ENCODE results near the gene ANK2. TPM values are rescaled to one million over a fixed set of nuclear protein-coding genes. Genes with fewer than 3 reads are reported as not detected.
"Not testable (repeated sequence)": the region's sequence is repeated elsewhere in the genome, so short reads cannot be mapped to it uniquely, and the experiment has no call there.

Gene ANK2
- total RNA-seq, 4 donors from 2014 or later: 13.7 to 47.4 (median 30.5) TPM

- Histone ChIP-seq H3K27ac (no peak overlapping the region), H3K4me3 (no peak overlapping the region), H3K9me3 (no peaks in the 10 kb centered on the region), H3K4me1 (no peaks in the 10 kb centered on the region), H3K36me3 (no peaks in the 10 kb centered on the region), H3K27me3 (no peaks in the 10 kb centered on the region)
- 51 to 61% methylated on average over 2 of the region's 2 CpGs for WGBS, 2 donors (ENCODE audit: low coverage in 1 of 2)
- in situ Hi-C loops (cut with MboI; ENCODE audit: low pct_ligation_motif_present in 1 of 4, low pct_unique_long_range_greater_than_20kb in 1 of 4, low sequenced_read_pairs in 3 of 4) (no loop called here), intact Hi-C loops (cut with DNase I; ENCODE audit: low total_unique reads) (no loop called here)
- no peak for DNase-seq
- TF ChIP-seq POLR2A (IDR thresholded peaks at IDR 0.05): no peak
- no peak for TF ChIP-seq EP300 (IDR thresholded peaks at IDR 0.05; ENCODE audit: low read depth)
- TF ChIP-seq CTCF (IDR thresholded peaks at IDR 0.05): no peak
- no peak for TF ChIP-seq POLR2AphosphoS5 (IDR thresholded peaks at IDR 0.05)
Measured at GRCh38 chr4:113179996-113180395, 130.5 kb downstream of the ANK2 start.

- intact Hi-C loops (cut with DNase I; ENCODE audit: low total_unique reads): no loop called here
- no peaks in the 10 kb centered on the region for H3K36me3 ChIP-seq
- no peak for DNase-seq
- H3K9me3 ChIP-seq: no peaks in the 10 kb centered on the region
- no peaks in the 10 kb centered on the region for H3K4me1 ChIP-seq
- H3K27ac ChIP-seq: no peak overlapping the region
- no peak overlapping the region for H3K4me3 ChIP-seq
- H3K27me3 ChIP-seq: no peaks in the 10 kb centered on the region
- 67 to 80% methylated on average over 10 to 11 of the region's 11 CpGs for WGBS, 2 donors (ENCODE audit: low coverage in 1 of 2)
- in situ Hi-C loops (cut with MboI; ENCODE audit: low pct_ligation_motif_present in 1 of 4, low pct_unique_long_range_greater_than_20kb in 1 of 4, low sequenced_read_pairs in 3 of 4): no loop called here
- TF ChIP-seq CTCF (IDR thresholded peaks at IDR 0.05) (no peak), POLR2A (IDR thresholded peaks at IDR 0.05) (no peak), POLR2AphosphoS5 (IDR thresholded peaks at IDR 0.05) (no peak), EP300 (IDR thresholded peaks at IDR 0.05; ENCODE audit: low read depth) (no peak)
Measured at GRCh38 chr4:113181289-113182007, 132.0 kb downstream of the ANK2 start.

- 47 to 59% methylated on average over 5 of the region's 5 CpGs for WGBS, 2 donors (ENCODE audit: low coverage in 1 of 2)
Measured at GRCh38 chr4:113183032-113183605, 133.7 kb downstream of the ANK2 start.

GRCh38 chr4:113186220-113186619, 136.8 kb downstream of the ANK2 start:
- H3K36me3 ChIP-seq; H3K4me3 ChIP-seq; intact Hi-C loops (cut with DNase I; ENCODE audit: low total_unique reads); H3K4me1 ChIP-seq; in situ Hi-C loops (cut with MboI; ENCODE audit: low pct_ligation_motif_present in 1 of 4, low pct_unique_long_range_greater_than_20kb in 1 of 4, low sequenced_read_pairs in 3 of 4); DNase-seq; H3K9me3 ChIP-seq; H3K27me3 ChIP-seq; H3K27ac ChIP-seq: not testable (repeated sequence)
- 37 to 47% methylated on average over 4 of the region's 4 CpGs for WGBS, 2 donors (ENCODE audit: low coverage in 1 of 2)

More at GRCh38 chr4:113183032-113183605, 133.7 kb downstream of the ANK2 start:
- Histone ChIP-seq H3K27ac (no peak overlapping the region), H3K9me3 (no peaks in the 10 kb centered on the region), H3K4me1 (no peaks in the 10 kb centered on the region), H3K4me3 (no peak overlapping the region), H3K27me3 (no peaks in the 10 kb centered on the region), H3K36me3 (no peaks in the 10 kb centered on the region)
- TF ChIP-seq POLR2A (IDR thresholded peaks at IDR 0.05) (no peak), EP300 (IDR thresholded peaks at IDR 0.05; ENCODE audit: low read depth) (no peak), POLR2AphosphoS5 (IDR thresholded peaks at IDR 0.05) (no peak), CTCF (IDR thresholded peaks at IDR 0.05) (no peak)
- intact Hi-C loops (cut with DNase I; ENCODE audit: low total_unique reads) (no loop called here), in situ Hi-C loops (cut with MboI; ENCODE audit: low pct_ligation_motif_present in 1 of 4, low pct_unique_long_range_greater_than_20kb in 1 of 4, low sequenced_read_pairs in 3 of 4) (no loop called here)
- DNase-seq: no peak
